ENCODE measurements around the gene SLC6A17. TPM values are rescaled to one million over a fixed set of nuclear protein-coding genes. Genes with fewer than 3 reads are reported as not detected.

The SLC6A17 gene
- total RNA-seq, 2 experiments from 2014 or later = 0.05 to 0.18 TPM

DNA sequence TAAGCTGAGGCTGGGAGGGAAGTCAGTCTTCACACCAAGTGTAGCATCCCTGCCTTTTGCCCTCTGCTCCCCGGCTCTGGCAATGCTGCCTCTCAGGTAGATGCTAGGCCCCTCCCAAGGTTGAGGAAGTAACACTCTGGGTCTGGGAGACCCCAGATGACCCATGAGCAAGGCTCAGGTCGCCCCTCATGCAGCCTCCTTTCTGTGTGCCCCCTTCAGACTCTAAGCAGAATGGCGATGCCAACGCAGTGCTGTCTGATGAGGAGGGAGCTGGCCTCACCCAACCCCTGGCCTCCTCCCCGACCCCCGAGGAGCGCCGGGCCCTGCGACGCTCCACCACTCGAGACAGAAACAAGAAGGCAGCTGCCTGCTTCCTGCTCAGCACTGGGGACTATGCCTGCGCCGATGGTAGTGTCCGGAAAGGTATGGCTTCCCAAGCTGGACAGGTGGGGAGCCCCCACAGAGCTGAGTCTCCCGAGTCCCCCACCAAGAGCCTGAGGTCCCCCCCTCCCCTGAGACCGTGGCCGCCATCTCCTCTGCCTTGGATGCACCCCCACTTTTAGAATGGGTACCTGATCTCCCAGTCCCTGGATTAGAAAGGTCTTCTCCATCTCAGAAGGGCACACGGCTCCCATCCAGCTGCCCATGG, 75.6 kb downstream of the SLC6A17 start:
- no peaks in the 10 kb centered on the region for H3K9me3 Mint-ChIP-seq
- intact Hi-C loops (cut with micrococcal nuclease) = no loop called here

DNA sequence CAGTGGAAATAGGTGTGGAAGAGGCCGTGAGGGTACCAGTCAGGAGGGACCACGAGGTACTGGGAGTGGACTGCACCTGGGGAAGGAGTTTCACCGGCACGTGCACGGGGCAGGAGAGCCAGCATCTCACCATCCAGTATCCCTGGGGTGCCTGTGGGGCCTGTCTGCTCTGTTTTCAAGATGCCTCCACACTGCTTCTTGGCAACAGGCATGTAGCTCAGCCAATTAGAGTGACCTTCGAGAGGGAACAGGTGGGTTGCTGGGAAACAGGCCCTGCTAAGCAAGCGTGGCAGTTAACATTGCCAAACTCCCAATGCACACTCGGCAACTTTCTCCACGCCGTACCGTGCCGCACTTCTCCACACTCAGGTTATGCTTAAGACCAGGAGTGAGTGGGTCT, 77.5 kb downstream of the SLC6A17 start:
- ChIA-PET CTCF (interaction anchor here (1.3 kb wide), 1 partner anchor 20 kb away, joined by 3 read pairs; no protein-coding TSS in a partner anchor), POLR2A (no interaction called here)
- H3K27me3 Mint-ChIP-seq = no peaks in the 10 kb centered on the region
- H3K27ac Mint-ChIP-seq = no peak overlapping the region
- H3K4me3 Mint-ChIP-seq = no peak overlapping the region
- TF ChIP-seq, protein P1, sequence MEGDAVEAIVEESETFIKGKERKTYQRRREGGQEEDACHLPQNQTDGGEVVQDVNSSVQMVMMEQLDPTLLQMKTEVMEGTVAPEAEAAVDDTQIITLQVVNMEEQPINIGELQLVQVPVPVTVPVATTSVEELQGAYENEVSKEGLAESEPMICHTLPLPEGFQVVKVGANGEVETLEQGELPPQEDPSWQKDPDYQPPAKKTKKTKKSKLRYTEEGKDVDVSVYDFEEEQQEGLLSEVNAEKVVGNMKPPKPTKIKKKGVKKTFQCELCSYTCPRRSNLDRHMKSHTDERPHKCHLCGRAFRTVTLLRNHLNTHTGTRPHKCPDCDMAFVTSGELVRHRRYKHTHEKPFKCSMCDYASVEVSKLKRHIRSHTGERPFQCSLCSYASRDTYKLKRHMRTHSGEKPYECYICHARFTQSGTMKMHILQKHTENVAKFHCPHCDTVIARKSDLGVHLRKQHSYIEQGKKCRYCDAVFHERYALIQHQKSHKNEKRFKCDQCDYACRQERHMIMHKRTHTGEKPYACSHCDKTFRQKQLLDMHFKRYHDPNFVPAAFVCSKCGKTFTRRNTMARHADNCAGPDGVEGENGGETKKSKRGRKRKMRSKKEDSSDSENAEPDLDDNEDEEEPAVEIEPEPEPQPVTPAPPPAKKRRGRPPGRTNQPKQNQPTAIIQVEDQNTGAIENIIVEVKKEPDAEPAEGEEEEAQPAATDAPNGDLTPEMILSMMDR (IDR thresholded peaks at IDR 0.05) = no peak
- H3K36me3 Mint-ChIP-seq (ENCODE audit: low read depth) = peaks cover 12% of the 10 kb centered on the region
- DNase-seq (no peak), ATAC-seq (no peak)
- no peaks in the 10 kb centered on the region for H3K9me3 Mint-ChIP-seq
- H3K4me1 Mint-ChIP-seq (ENCODE audit: low read depth) = no peaks in the 10 kb centered on the region
- intact Hi-C loops (cut with micrococcal nuclease) = no loop called here

More for the DNA sequence above, 75.6 kb downstream of the SLC6A17 start:
- Mint-ChIP-seq H3K4me3 (no peak overlapping the region), H3K36me3 (ENCODE audit: low read depth) (peaks cover 12% of the 10 kb centered on the region), H3K27ac (no peak overlapping the region), H3K4me1 (ENCODE audit: low read depth) (no peaks in the 10 kb centered on the region), H3K27me3 (no peaks in the 10 kb centered on the region)
- CTCF ChIA-PET = no interaction called here
- TF ChIP-seq, protein P1 (IDR thresholded peaks at IDR 0.05) = no peak
- DNase-seq (no peak), ATAC-seq (no peak)
- POLR2A ChIA-PET = interaction anchor here (0.7 to 1.0 kb wide), 2 partner anchors 10 to 11 kb away, joined by 3 read pairs; no protein-coding TSS in a partner anchor

DNA sequence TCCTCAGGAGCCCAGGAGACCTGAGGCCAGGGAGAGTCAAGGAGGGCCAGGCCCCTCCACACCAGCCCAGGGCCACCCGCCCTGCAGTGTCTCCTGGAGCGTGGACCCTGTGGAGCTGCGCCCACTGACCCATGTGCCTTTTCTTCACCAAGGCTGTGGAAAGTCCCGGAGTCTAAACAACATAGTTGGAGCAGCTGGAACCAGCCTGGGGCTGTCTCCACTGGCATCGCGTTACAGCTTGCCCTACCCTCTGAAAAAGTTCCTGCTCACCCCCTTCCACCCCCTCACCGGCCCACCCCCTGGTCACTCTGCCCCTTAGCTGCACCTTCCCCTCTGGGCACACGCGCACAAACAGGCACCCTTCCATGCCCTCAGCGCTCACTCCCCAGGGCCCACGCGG, 78.1 kb downstream of the SLC6A17 start:
- ChIA-PET CTCF (no interaction called here), POLR2A (interaction anchor here (0.6 kb wide), 1 partner anchor 204 kb away, joined by 3 read pairs; no protein-coding TSS in a partner anchor)
- H3K9me3 Mint-ChIP-seq = no peaks in the 10 kb centered on the region
- intact Hi-C loops (cut with micrococcal nuclease) = no loop called here
- H3K36me3 Mint-ChIP-seq (ENCODE audit: low read depth) = peaks cover 11% of the 10 kb centered on the region
- no peaks in the 10 kb centered on the region for H3K27me3 Mint-ChIP-seq
- DNase-seq (no peak), ATAC-seq (no peak)
- H3K4me1 Mint-ChIP-seq (ENCODE audit: low read depth) = no peaks in the 10 kb centered on the region
- TF ChIP-seq, protein P1 (IDR thresholded peaks at IDR 0.05) = no peak
- H3K4me3 Mint-ChIP-seq = no peak overlapping the region
- H3K27ac Mint-ChIP-seq = no peak overlapping the region

DNA sequence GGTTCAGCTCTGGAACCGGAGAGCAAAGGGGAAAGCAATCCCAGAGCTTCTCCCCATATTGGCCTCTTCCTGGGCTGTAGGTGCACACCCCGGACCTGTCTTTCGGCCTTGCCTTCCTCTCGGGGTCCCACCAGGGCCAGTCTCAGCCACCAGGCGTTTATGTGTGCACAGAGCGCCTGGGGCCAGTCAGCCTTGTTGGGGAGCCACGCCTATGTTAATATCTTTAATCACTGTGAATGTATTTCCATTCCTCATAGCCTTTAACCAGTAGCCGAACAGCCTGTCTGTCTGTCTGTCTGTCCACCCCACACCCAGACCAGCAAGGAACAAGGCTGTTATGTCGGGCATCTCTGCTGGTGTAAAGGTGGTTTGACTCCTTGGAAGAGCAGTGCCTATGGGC, 78.6 kb downstream of the SLC6A17 start:
- H3K27me3 Mint-ChIP-seq = no peaks in the 10 kb centered on the region
- peaks cover 9% of the 10 kb centered on the region for H3K36me3 Mint-ChIP-seq (ENCODE audit: low read depth)
- ChIA-PET CTCF (no interaction called here), POLR2A (interaction anchor here (0.6 kb wide), 1 partner anchor 203 kb away, joined by 3 read pairs; no protein-coding TSS in a partner anchor)
- intact Hi-C loops (cut with micrococcal nuclease) = no loop called here
- H3K4me1 Mint-ChIP-seq (ENCODE audit: low read depth) = no peaks in the 10 kb centered on the region
- TF ChIP-seq, protein P1 (IDR thresholded peaks at IDR 0.05) = no peak
- DNase-seq = no peak
- no peak overlapping the region for H3K4me3 Mint-ChIP-seq
- no peak for ATAC-seq
- H3K9me3 Mint-ChIP-seq = no peaks in the 10 kb centered on the region
- H3K27ac Mint-ChIP-seq = no peak overlapping the region

DNA sequence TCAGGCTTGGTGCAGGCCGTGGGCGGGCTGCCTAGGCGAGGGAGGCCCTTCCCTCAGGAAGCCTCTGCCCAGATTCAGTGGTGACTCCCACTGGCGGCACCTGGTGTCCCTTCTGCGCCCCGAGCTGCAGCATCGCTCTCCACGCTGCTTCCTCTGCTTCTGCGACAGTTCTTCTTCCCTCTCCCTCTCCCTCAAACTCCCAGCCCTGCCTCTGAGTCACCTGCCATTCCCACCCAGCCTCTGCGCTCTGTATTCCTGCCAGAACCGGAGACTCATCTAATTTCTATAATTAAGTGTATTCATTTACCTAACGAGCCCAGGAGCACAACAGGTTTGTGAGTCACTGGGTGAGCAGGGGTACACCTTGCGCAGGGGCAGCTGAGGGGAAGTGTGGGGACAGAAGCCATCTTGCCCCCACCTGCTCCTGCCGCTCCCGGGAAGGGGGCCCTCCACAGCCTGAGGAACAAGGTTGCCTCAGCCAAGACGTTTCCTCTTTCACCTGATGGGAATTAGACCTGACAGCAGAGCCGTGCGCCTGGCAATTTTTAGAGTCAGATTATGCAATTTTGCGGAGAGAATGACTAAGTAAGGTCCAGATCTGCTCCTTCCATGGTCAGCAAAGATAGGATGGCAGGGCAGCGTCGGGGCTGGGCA, 79.2 kb downstream of the SLC6A17 start:
- CTCF ChIA-PET = no interaction called here
- no peaks in the 10 kb centered on the region for H3K27me3 Mint-ChIP-seq
- no peak for ATAC-seq
- no peaks in the 10 kb centered on the region for H3K9me3 Mint-ChIP-seq
- TF ChIP-seq, protein P1 (IDR thresholded peaks at IDR 0.05) = no peak
- no peak overlapping the region for H3K4me3 Mint-ChIP-seq
- POLR2A ChIA-PET = no interaction called here
- H3K4me1 Mint-ChIP-seq (ENCODE audit: low read depth) = peaks cover under 1% of the 10 kb centered on the region
- intact Hi-C loops (cut with micrococcal nuclease) = no loop called here
- H3K27ac Mint-ChIP-seq = no peak overlapping the region
- no peak for DNase-seq
- peaks cover 4% of the 10 kb centered on the region for H3K36me3 Mint-ChIP-seq (ENCODE audit: low read depth)

Measured in activated CD8-positive, alpha-beta T cell treated with anti-CD3 and anti-CD28 coated beads for 36 hours (primary cell).